HCT116 (cell line): ENCODE data around the gene CES3. TPM values are rescaled to one million over a fixed set of nuclear protein-coding genes. Genes with fewer than 3 reads are reported as not detected.

Source experiments
- ATAC-seq: fragments of 200-7000 bp; cut with Tn5 transposase; 2 replicates; pipeline ENCODE4 v1.9.1; 2020; ENCODE audit warnings: mild to moderate bottlenecking, moderate library complexity
- BruUV-seq: library from RNA; stranded (reverse); fragments of 400-500 nt; replicated peaks from 2 replicates; lab custom pipeline; 2021; lab: Mats Ljungman, UMichigan
- CTCF ChIA-PET: fragments of 300-600 bp; sonication (Branson Sonifier 250); formaldehyde crosslinking; loops from one replicate; lab custom pipeline; 2021; ENCODE audit warnings: antibody characterized with exemption; lab: Charles Lee
- POLR2A ChIA-PET: fragments of 300-600, 350-600 bp; sonication (Branson Sonifier 250); formaldehyde crosslinking; loops from one replicate; lab custom pipeline; 2021; ENCODE audit warnings: antibody characterized with exemption; lab: Charles Lee
- RAD21 ChIA-PET, 2 experiments: fragments of 300-600 bp; sonication (Branson Sonifier 250); formaldehyde crosslinking; loops; one replicate each; lab custom pipeline; 2023; ENCODE audit warnings: low total read pairs in 2 of 2; ENCODE audit not compliant: uncharacterized antibody in 2 of 2, unreplicated experiment in 2 of 2, low non-redundant PET in 1 of 2; lab: Charles Lee
- DNase-seq: peaks from one replicate; pipeline ENCODE4 v3.0.0-alpha.2; 2010; ENCODE audit warnings: low read depth, low spot score
- H2AFZ ChIP-seq: fragments of 200-600 bp; shearing (Covaris generic), sonication (generic); 2 replicates; pipeline ENCODE4 v1.6.1; 2017; ENCODE audit warnings: low read depth, mixed run types, mixed read lengths, antibody characterized with exemption, low read length; ENCODE audit not compliant: poor library complexity, severe bottlenecking
- H3K27ac ChIP-seq: 2 replicates; pipeline ENCODE4 v1.5.1; 2012; ENCODE audit warnings: low read depth, low read length
- H3K27me3 ChIP-seq: fragments of 200-600 bp; sonication (generic); 2 replicates; pipeline ENCODE4 v1.6.1; 2016; ENCODE audit warnings: mixed run types, low read length, mixed read lengths; ENCODE audit not compliant: insufficient read depth
- H3K36me3 ChIP-seq, 2 experiments: fragments of 200-500 bp in 1 of 2; fragments of 200-600 bp in 1 of 2; sonication (Bioruptor generic) in 1 of 2; sonication (generic) in 1 of 2; 2 replicates each; pipeline versions ENCODE4 v1.5.1 to v1.6.1; 2014 to 2016; ENCODE audit warnings: low read length in 2 of 2, inconsistent platforms in 1 of 2, mixed read lengths in 1 of 2, mixed run types in 1 of 2; ENCODE audit not compliant: insufficient read depth in 2 of 2, control insufficient read depth in 1 of 2
- H3K4me1 ChIP-seq, 2 experiments: fragments of 200-600 bp in 1 of 2; sonication (generic) in 1 of 2; 2 replicates each; pipeline versions ENCODE4 v1.5.1 to v1.6.1; 2012 to 2017; ENCODE audit warnings: low read length in 2 of 2, inconsistent platforms in 1 of 2, mild to moderate bottlenecking in 1 of 2, mixed read lengths in 1 of 2, mixed run types in 1 of 2, moderate library complexity in 1 of 2; ENCODE audit not compliant: insufficient read depth in 2 of 2, control insufficient read depth in 1 of 2
- H3K4me2 ChIP-seq: fragments of 200-600 bp; sonication (generic); 2 replicates; pipeline ENCODE4 v1.6.1; 2017; ENCODE audit warnings: mixed run types, low read length, mixed read lengths
- H3K4me3 ChIP-seq, 2 experiments: fragments of 200-600 bp in 1 of 2; sonication (generic) in 1 of 2; replicated peaks in 1 of 2; 2 replicates each; pipeline ENCODE4 v1.5.1; 2011 to 2016; ENCODE audit warnings: low read length in 2 of 2, control low read depth in 1 of 2, low read depth in 1 of 2, mild to moderate bottlenecking in 1 of 2, mixed read lengths in 1 of 2, mixed run types in 1 of 2
- H3K79me2 ChIP-seq: fragments of 200-600 bp; sonication (generic); 2 replicates; pipeline ENCODE4 v1.6.1; 2017; ENCODE audit warnings: mild to moderate bottlenecking, mixed run types, low read length, moderate library complexity, mixed read lengths; ENCODE audit not compliant: insufficient read depth
- H3K9ac ChIP-seq: fragments of 200-600 bp; sonication (generic); 2 replicates; pipeline ENCODE4 v1.6.1; 2016; ENCODE audit warnings: low read length, mixed read lengths
- H3K9me2 ChIP-seq: fragments of 200-600 bp; sonication (generic), shearing (Covaris generic); 2 replicates; pipeline ENCODE4 v1.6.1; 2017; ENCODE audit warnings: mixed run types, mild to moderate bottlenecking, moderate library complexity; ENCODE audit not compliant: insufficient read depth
- H3K9me3 ChIP-seq, 2 experiments: fragments of 200-500 bp in 1 of 2; fragments of 200-600 bp in 1 of 2; sonication (Bioruptor generic) in 1 of 2; sonication (generic) in 1 of 2; 2 replicates each; pipeline ENCODE4 v1.6.1; 2014 to 2017; ENCODE audit warnings: low read length in 2 of 2, mixed read lengths in 2 of 2, inconsistent platforms in 1 of 2, low read depth in 1 of 2, mild to moderate bottlenecking in 1 of 2, mixed run types in 1 of 2, moderate library complexity in 1 of 2; ENCODE audit not compliant: control insufficient read depth in 1 of 2, insufficient read depth in 1 of 2
- H4K20me1 ChIP-seq: fragments of 200-600 bp; sonication (generic), shearing (Covaris generic); 2 replicates; pipeline ENCODE4 v1.6.1; 2017; ENCODE audit warnings: mixed run types, mild to moderate bottlenecking, moderate library complexity; ENCODE audit not compliant: insufficient read depth
- CBX3 ChIP-seq: IDR thresholded peaks from 2 replicates; pipeline ENCODE4 v1.6.1; 2012; ENCODE audit warnings: low read depth
- CEBPB ChIP-seq: IDR thresholded peaks from 2 replicates; pipeline ENCODE4 v1.6.1; 2012; ENCODE audit warnings: low read depth
- MAX ChIP-seq: IDR thresholded peaks from 2 replicates; pipeline ENCODE4 v1.6.1; 2012
- ZFX ChIP-seq: fragments of 450-650 bp; IDR thresholded peaks from 2 replicates; pipeline ENCODE4 v1.6.1; 2017
- ZNF274 ChIP-seq: fragments of 200-500 bp; sonication (Bioruptor generic); IDR thresholded peaks from 2 replicates; pipeline ENCODE4 v1.6.1; 2014; ENCODE audit warnings: mild to moderate bottlenecking, low read depth, low read length, inconsistent platforms
- intact Hi-C: fragments of 100-400 bp; cut with micrococcal nuclease; formaldehyde crosslinking; loops from 2 replicates; pipeline ENCODE4 v1.10.0; 2022
- total RNA-seq: library from RNA; stranded (reverse); gene quantifications from one replicate; pipeline ENCODE4 v1.2.1, GENCODE V29; 2021; ENCODE audit not compliant: unreplicated experiment

Gene CES3
- total RNA-seq, 1 experiment from 2014 or later: 10.8 TPM

- intact Hi-C loops: no loop called here
- no peak overlapping the region for H3K4me2 ChIP-seq
- CTCF ChIA-PET: no interaction called here
These were observed 62.6 kb downstream of the CES3 start for GRCh38 chr16:67023689-67024088.

More at GRCh38 chr16:67023689-67024088, 62.6 kb downstream of the CES3 start:
- TF ChIP-seq ZNF274: no peak
- TF ChIP-seq MAX: no peak
- no peak for TF ChIP-seq ZFX
- no peak for TF ChIP-seq CBX3
- TF ChIP-seq CEBPB: no peak
- Histone ChIP-seq H3K9me2 (no peaks in the 10 kb centered on the region), H3K4me1 (peaks cover 4 to 14% of the 10 kb centered on the region in 2 experiments; a peak in 3 of 4 replicates), H3K79me2 (peaks cover 5% of the 10 kb centered on the region; the same call in 1 of the 2 replicates), H3K27ac (no peak overlapping the region), H3K27me3 (no peaks in the 10 kb centered on the region), H3K4me3 (no peak overlapping the region), H2AFZ (no peak overlapping the region), H3K36me3 (no peaks in the 10 kb centered on the region), H3K9ac (no peak overlapping the region), H3K9me3 (no peaks in the 10 kb centered on the region), H4K20me1 (no peaks in the 10 kb centered on the region)
- BruUV-seq: no TSS peak
- no peak for ATAC-seq
- POLR2A ChIA-PET: no interaction called here
- RAD21 ChIA-PET: no interaction called here
- no peak for DNase-seq

Other genes starting within 250 kb of the CES3 start
- 92.8 TPM for gene DYNC1LI2, start 209.7 kb upstream of the CES3 start, total RNA-seq
- not detected for gene TERB1, start 159.7 kb upstream of the CES3 start, total RNA-seq
- 123 TPM for gene NAE1, start 130.3 kb upstream of the CES3 start, total RNA-seq
- gene CA7, start 116.9 kb upstream of the CES3 start, total RNA-seq: not detected
- gene PDP2, start 80.8 kb upstream of the CES3 start, total RNA-seq: 19.9 TPM
- gene CDH16, start 42.4 kb upstream of the CES3 start, total RNA-seq: not detected
- 2.2 TPM for gene RRAD, start 35.7 kb upstream of the CES3 start, total RNA-seq
- gene CIAO2B, start 26.9 kb upstream of the CES3 start, total RNA-seq: 113 TPM
- 35.4 TPM for gene CES2, start 25.8 kb upstream of the CES3 start, total RNA-seq
- gene CES4A, start 27.3 kb downstream of the CES3 start, total RNA-seq: not detected
- 101 TPM for gene CBFB, start 67.9 kb downstream of the CES3 start, total RNA-seq
- 19.2 TPM for gene PHAF1, start 148.7 kb downstream of the CES3 start, total RNA-seq
- 3.8 TPM for gene B3GNT9, start 189.7 kb downstream of the CES3 start, total RNA-seq
- gene TRADD, start 198.6 kb downstream of the CES3 start, total RNA-seq: 20.5 TPM
- gene FBXL8, start 198.7 kb downstream of the CES3 start, total RNA-seq: 27.8 TPM
- gene HSF4, start 203.5 kb downstream of the CES3 start, total RNA-seq: 46.6 TPM
- gene NOL3, start 209.3 kb downstream of the CES3 start, total RNA-seq: 54.0 TPM
- gene MATCAP1, start 222.7 kb downstream of the CES3 start, total RNA-seq: 38.7 TPM
- gene EXOC3L1, start 228.9 kb downstream of the CES3 start, total RNA-seq: 0.30 TPM
- gene E2F4, start 230.9 kb downstream of the CES3 start, total RNA-seq: 114 TPM
- 45.8 TPM for gene ELMO3, start 237.9 kb downstream of the CES3 start, total RNA-seq